ENCODE data around the gene ZNF431.
"Not testable (repeated sequence)": the region's sequence is repeated elsewhere in the genome, so short reads cannot be mapped to it uniquely, and the experiment has no call there.

The ZNF431 gene

GRCh38 chr19:21141787-21142464 is at the start of gene ZNF431:
ZNF431 (plus strand) TSS chr19:21142040; CDS start chr19:21142184, 144 bp downstream.
- DNase-seq: peak; percentile 95

DNA sequence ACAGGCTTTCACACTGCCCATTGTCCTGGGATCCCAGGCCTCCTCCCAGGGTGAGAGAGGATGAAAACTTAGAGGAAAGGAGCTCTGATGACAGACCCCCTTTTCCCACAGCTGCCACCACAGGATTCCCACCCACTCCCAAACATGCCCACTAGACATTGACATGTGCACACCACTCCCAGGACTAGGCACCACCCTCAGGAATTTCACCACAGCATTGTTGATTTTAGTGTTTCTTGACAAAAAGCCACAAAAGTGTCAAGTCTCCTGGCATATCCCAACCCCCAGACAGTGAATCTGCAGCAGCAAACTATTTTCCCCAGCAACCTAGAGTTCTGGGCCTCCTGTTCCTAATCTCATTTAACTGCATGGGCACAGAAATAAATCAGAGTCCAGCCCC is 49.7 kb upstream of the ZNF431 start:
- no peak for DNase-seq

DNA sequence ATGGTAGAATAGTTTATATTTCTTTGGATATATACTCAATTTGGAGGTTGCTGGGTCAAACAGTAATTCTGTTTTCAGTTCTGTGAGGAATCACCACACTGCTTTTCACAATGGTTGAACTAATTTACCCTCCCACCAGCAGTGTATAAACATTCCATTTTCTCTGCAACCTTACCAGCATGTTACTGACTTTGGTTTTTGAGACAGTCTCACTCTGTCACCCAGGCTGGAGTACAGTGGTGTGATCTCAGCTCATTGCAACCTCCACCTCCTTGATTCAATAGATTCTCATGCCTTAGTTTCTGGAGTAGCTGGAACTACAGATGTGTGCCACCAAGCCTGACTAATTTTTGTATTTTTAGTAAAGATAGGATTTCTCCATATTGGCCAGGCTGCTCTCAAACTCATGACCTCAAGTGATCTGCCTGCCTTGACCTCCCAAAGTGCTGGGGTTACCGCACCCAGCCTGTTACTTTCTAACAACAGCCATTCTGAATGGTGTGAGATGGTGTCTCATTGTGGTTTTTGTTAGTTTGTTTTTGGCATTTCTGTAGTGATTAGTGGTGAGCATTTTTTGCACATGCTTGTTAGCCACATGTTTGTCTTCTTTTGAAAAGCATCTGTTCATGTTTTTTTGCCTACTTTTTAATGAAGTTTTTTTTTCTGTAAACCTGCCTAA is 47.4 kb upstream of the ZNF431 start:
- DNase-seq: no peak

DNA sequence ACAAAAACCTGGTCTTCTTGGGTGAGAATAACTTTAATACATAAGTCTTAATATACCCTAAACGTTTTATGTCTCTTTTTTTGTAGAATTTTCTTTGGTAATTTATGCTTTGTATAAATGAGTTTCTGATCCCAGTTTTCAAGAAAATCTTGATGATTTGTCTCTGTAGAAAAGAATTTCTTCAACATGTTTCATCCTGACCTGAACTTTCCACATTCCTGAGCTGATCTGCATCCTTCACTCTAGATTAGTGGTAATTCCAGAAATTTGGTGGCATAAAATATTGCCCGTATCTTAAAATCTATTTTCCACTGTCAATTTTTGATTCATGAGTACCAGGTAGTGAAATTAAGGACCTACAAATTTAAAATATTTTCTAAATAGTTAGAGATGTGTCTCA is 43.5 kb upstream of the ZNF431 start:
- no peak for DNase-seq

DNA sequence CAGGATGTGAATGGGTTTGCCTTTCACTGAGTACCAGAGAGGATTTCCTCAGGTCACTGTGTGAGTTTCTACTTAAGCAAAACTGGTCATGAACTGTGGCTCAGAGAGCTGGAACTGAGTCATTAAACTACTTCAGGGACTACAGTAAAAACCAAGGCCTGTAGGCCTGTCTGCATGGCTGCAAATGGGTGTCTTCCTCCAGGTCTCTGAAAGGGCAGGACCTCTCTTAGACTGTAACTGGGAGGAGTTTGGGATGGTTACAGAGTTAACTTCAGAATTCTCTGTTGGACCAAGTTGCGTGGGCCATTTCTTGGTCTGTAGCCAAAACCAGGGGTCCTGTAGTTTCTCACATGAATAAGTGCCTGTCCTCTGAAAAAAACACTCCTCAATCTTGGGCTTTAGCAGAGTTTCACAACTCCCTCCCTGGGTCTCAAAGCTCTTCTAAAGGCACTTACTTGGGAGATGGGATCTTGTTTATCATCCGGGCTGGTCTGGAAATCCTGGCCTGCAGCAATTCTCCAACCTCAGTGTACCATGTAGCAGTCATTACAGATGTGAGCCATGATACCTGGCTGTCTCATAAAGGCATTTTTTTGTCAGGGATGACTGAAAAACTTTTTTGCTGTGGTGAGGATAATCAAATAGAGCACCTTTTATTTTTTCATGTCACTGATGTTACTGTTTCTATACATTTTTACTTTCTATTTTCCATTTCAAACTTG is 40.2 kb upstream of the ZNF431 start:
- DNase-seq: no peak

- DNase-seq: no peak
Observed at GRCh38 chr19:21109116-21109515, 32.7 kb upstream of the ZNF431 start.

- no peak for DNase-seq
Observed at GRCh38 chr19:21110183-21110582, 31.7 kb upstream of the ZNF431 start.

DNA sequence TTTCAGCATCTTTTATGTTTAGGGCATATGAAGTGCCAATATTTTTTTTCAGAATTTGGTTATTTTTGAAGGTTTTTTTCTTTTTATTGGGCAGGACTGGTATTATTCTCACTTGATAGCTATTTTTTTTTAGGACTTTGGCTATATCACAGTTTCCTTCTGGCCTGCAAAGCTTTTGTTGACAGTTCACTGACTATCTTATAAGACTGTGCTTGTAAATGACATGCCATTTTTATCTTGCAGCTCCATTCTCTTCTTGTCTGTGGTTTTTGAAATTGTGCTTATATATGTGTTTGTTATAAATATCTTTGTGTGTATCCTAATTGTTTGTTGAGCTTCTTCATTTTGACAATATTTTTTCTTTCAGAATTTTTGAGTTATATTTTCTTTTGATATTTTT is 26.4 kb upstream of the ZNF431 start:
- no peak for DNase-seq

DNA sequence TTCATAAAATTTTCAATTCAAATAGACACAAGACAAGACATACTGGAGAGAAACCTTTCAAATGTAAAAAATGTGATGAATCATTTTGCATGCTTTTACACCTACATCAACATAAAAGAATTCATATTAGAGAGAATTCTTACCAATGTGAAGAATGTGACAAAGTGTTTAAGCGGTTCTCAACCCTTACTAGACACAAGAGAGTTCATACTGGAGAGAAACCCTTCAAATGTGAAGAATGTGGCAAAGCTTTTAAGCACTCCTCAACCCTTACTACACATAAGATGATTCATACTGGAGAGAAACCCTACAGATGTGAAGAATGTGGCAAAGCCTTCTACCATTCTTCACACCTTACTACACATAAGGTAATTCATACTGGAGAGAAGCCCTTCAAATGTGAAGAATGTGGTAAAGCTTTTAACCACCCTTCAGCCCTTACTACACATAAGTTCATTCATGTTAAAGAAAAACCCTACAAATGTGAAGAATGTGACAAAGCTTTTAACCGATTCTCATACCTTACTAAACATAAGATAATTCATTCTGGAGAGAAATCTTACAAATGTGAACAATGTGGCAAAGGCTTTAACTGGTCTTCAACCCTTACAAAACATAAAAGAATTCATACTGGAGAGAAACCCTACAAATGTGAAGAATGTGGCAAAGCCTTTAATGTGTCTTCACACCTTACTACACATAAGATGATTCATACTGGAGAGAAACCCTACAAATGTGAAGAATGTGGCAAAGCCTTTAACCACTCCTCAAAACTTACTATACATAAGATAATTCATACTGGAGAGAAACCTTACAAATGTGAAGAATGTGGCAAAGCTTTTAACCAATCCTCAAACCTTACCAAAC is 24.6 kb upstream of the ZNF431 start:
- no peak for DNase-seq

GRCh38 chr19:21126078-21126477 is 15.8 kb upstream of the ZNF431 start:
- DNase-seq: no peak

GRCh38 chr19:21127001-21127400 is 14.8 kb upstream of the ZNF431 start:
- DNase-seq: no peak

- DNase-seq: no peak
Observed at GRCh38 chr19:21127898-21128297, 13.9 kb upstream of the ZNF431 start.

DNA sequence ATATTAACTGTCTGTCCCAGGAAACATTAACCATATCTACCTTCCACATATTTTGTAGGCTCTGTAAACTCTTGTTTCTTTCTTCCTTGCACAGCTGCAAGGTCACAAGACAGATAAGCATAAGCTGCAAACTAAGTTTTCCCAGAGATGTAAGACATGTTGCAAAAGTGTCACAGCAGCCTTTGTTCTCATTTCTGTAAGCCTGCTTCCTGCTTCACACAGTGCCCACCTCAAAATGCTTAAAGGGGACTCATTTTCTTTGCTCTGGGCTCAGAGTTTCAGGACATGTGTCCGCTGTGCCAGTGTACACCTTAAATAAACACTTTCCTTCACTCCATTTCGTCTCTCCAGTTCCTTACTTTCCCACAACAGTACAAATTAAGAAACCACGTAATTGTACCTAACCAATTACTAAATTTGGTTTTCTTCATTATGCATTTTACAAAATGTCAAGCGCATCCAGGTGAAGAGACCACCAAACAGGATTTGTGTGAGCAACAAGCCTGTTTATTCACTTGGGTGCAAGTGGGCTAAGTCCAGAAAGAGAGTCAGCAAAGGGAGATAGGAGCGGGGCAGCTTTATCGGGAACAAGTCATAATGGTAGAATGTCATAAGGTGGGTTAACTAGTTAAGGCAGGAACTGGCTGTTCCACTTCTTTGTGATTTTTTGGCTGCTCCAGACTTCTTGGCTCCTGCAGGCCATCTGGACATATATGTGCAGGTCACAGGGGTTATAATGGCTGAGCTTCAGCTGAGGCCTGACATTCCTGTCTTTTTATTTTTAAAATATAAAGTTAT is 12.7 kb upstream of the ZNF431 start:
- DNase-seq: no peak

DNA sequence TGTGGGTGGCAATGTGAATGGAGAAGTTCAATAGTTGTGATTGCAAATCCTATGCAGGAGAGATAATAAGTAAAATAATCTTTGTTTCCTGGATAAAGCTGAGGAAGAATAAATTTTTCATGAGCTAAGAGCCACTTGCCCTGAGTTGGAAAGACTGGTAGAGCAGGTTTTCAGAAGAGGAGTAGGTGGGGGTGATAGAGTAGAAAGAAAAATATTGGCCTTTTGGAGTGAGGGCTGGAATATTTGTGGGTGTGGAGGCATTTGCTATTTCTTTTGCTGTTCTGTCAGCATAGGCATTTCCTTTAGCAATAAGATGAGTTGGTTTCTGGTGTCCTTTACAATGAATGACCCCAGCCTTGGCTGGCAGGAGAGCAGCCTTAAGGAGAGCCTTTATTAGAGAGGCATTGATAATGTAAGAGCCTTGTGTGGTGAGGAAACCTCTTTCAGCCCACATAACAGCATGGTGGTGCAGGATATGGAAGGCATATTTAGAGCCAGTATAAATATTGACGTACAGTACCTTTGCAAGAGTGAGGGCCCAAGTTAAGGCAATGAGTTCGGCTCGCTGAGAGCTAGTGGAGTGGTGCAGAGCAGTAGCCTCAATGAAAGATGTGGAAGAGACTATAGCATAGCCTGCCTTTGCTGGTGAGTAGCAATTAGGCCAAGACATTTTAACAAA is 11.6 kb upstream of the ZNF431 start:
- no peak for DNase-seq

DNA sequence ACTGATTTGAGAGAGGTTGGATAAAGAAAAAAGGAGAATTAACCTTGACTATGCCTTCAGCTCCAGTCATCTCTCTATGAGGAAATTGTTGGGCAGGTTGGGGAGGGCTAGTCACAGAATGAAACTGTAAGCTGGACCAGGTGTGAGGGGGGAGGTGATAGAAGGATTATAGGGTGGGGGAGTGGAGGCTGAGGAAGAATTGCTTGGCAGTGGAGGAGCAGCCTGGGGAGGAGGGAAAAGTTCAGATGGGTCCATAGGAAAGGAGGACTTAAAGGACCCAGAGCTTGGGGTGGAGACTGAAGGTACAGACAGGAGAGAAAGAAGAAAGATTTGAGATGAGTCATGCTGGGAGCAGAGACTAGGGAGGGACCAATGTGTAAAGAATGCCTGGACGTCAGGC is 8.2 kb upstream of the ZNF431 start:
- no peak for DNase-seq

- DNase-seq: no peak
Observed at GRCh38 chr19:21134934-21135366, 6.9 kb upstream of the ZNF431 start.

DNA sequence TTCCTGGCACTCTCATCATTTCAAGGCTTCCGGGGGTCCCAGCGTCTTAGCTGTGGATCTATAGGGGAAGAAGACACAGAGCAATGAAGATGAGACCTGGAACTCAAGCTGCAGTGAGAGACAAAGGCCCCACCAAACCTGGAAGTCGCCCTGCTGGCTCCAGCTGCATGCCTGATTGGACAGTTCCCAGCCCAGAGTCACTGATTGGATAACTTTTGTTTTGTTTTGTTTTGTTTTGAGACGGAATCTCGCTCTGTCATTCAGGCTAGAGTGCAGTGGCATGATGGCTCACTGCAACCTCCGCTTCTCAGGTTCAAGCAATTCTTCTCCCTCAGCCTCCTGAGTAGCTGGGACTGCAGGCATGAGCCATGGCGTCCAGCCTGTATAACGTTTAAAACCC is 6.4 kb upstream of the ZNF431 start:
- no peak for DNase-seq

DNA sequence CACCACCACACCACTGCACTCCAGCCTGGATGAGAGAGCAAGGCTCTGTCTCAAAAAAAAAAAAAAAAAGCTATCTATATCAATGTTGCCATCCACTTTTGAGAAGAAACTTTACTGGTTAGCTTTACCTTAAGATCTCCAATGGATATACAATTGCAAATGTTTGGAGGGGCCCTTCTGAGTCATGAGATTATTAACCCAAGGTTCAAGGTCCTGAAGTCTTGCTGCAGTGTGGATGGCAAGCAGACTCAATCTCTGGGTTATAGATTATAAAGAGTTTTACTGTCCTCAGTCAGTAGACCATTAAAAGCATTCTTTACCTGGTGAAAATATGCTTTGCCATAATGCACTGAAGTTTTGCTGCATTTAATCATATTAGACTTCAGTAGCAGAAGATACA is 3.7 kb upstream of the ZNF431 start:
- no peak for DNase-seq

DNA sequence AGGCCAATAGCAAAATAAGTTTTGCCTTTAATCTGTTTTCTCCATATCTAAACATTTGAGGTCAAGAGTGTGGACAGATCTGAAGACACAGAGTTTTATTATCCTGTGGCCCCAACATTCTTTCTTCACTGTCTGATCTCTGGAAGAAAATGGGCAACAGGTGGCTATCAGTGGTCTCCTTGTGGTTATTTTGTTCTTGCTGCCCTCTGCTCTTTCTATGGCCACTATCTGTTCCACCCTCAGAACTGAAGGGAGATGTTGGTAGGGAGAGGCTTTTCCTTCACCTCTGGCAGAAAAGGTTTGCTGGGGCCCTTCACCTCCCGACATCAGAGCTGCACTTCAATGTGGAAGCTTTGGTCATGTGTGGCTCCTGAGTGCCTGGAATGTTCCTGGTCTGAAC is 834 bp upstream of the ZNF431 start:
- DNase-seq: not testable (repeated sequence)

DNA sequence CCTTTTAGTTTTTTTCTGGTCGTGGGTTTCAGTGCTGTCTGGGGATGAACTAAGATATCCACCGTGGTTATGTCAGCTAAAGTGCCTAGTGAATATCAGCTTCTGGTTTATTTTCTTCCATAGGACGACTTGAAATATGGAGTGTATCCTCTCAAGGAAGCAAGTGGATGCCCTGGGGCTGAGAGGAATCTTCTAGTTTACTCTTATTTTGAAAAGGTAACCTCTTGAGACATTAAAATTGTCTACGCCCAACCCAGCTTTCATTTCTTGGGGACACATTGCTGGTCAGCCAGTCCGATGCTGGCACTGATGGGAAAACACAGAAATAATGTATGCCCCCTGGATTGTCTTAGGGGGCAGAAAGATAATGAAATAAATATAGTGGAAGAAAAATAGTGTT is 1.6 kb downstream of the ZNF431 start:
- DNase-seq: no peak

- no peak for DNase-seq
Observed at GRCh38 chr19:21143854-21144253, 2.0 kb downstream of the ZNF431 start.

DNA sequence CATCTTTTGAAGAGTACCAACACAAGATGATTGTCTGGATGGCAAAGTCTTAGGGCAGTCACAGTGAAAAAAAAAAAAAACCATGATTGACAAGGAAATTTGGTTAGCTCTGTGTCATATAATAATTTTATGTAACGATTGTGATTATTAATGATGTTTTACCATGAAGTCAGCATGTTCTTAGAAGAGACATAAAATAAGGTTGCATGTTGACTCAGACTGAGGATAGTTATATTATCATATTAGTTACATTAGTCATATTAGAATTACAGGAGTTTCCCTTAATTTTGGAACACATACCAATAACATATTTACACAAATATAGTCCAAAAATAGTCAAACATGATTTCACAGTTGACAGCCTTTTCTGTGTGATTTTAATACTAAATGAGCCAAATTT is 5.7 kb downstream of the ZNF431 start:
- DNase-seq: no peak

Data from NCI-H1694 (cell line).